8988T (cell line): ENCODE measurements around the gene ERP27.

Experiments used
- DNase-seq: peaks from one replicate; pipeline ENCODE4 v3.0.0; 2011

ERP27 gene

GRCh38 chr12:14938301-14938700 lies at the start of gene ERP27:
Gene ERP27 (minus strand): TSS chr12:14938537. CDS start chr12:14938508, 29 bp downstream.
- DNase-seq: no peak

DNA sequence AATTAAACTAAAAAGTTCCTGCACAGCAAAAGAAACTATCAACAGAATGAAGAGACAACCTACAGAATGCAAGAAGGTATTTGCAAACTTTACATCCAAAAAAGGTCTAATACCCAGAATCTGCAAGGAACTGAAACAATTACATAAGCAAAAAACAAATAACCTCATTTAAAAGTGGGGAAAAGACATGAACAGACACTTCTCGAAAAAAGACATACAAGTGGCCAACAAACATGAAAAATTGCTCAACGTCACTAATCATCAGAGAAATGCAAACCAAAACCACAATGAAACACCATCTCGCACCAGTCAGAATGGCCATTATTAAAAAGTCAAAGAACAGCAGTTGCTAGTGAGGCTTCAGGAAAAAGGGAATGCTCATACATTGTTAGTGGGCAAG lies 49.7 kb upstream of the ERP27 start:
- DNase-seq: no peak

GRCh38 chr12:14986449-14986848 lies 48.1 kb upstream of the ERP27 start:
- DNase-seq: no peak

GRCh38 chr12:14984766-14985285 lies 46.5 kb upstream of the ERP27 start:
- no peak for DNase-seq

- no peak for DNase-seq
Observed at GRCh38 chr12:14984036-14984435, 45.7 kb upstream of the ERP27 start.

GRCh38 chr12:14982991-14983390 lies 44.7 kb upstream of the ERP27 start:
- no peak for DNase-seq

DNA sequence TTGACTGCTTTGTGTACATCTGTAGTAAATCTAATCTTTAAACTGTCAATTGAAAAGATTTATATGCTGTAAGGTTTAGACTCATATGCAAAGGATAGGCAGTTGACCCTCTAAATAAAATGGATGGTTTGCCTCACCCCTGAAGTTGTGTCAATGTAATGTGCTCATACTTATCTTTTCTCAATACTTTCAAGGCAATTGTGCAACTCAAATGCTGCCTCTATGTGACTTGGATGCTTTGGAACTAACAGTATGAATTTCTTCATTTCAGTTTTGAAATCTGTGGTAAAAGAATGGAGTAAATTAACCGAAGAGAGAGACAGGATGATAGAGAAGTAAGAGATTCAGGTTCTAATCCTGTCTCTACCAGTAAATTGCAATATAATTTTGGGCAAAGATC lies 44.2 kb upstream of the ERP27 start:
- DNase-seq: no peak

DNA sequence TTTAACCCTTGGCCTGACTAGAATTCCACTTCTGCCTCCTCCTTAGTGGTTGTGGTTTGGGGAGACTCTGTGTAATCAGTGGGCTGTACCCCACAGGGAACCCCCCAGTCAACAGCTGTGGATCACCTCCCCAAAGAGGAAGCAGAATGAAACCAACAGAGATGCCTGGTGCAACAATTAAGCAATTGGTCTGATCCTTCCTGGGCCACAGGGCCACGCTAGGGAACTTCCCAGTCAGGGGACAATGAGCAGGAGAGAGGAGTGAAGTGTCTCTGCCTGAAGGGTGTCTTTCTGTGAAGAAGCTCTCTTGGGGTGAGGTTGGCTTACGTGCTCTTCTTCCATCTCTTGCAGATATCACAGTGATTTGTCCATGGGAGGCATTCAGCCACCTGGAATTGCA lies 42.7 kb upstream of the ERP27 start:
- no peak for DNase-seq

DNA sequence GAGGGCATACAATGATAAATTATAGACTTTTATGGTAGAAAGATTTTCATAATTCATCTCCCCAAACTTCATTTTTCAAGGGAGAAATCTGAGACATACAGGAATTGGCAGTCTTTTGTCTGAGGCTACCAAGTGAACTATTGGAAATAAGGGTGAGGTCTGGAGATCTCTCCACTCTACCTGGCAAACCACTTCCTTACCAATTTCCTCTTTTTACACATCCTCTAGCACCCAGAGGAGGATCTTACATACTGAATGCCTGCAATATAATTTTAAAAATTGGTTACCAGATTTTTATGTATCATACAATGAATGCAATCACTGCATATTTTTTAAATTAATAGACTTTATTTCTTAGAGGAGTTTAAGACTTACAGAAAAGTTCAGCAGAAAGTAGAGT lies 41.1 kb upstream of the ERP27 start:
- DNase-seq: no peak

DNA sequence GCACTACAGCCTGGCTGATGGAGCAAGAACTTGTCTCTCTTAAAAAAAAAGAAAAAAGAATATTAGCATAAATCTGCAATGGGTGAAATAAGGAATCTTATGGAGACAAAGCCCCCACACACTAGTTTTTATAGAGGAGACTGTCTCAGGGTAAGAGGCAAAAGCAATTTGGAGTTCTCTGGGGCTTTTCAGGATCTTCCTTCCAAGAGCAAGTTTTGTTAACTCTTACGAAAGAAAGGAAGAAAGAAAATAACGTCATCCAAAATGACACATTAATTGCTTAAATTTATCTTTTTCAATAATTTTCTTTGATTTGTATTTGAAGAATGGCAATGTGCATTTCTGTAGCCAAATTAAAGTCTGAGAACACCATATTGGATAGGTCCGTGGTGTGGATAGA lies 38.3 kb upstream of the ERP27 start:
- no peak for DNase-seq

- no peak for DNase-seq
Observed at GRCh38 chr12:14975457-14975856, 37.1 kb upstream of the ERP27 start.

DNA sequence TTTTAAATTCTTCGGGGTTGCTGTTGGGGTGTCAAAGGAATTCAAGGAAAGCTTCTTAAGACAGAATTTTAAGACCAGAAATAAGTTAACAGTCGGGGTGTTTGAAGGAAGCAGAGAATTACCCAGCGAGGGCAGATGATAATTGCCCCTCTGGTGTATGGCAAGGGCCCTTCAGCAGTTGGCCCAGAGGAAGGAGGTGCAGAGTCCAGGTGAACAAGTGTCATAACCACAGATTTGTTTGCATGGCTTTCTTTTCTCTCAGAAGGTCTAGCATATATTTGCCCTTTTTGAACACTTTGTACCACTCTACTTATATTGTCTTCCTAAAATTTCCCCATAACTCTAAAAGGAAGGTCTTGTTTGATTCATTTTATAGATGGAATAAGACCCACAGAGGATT lies 36.3 kb upstream of the ERP27 start:
- DNase-seq: no peak

GRCh38 chr12:14972816-14973215 lies 34.5 kb upstream of the ERP27 start, which contains the start of gene PDE6H:
Gene PDE6H (plus strand): TSS chr12:14973042. CDS start chr12:14978013, 4,971 bp downstream.
- no peak for DNase-seq

DNA sequence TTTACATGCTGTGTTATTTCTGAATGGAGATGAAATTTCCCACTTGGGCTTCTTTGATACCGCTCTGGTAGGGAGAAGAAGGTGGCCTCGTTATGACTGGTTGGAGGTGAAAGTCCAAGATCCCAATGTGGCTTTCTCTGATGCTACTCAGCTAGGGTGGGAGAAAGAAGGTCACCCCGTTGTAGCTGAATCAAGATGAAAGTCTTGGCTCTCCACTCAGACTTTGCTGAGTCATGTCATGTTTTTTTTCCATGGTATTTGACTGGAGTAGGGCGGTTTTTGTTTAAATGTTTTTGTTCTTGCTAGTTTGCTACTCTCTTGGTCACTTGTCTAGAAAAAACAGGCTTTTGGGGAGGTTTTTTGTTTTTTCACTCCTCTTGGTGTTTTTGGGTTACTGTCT lies 32.1 kb upstream of the ERP27 start:
- no peak for DNase-seq

DNA sequence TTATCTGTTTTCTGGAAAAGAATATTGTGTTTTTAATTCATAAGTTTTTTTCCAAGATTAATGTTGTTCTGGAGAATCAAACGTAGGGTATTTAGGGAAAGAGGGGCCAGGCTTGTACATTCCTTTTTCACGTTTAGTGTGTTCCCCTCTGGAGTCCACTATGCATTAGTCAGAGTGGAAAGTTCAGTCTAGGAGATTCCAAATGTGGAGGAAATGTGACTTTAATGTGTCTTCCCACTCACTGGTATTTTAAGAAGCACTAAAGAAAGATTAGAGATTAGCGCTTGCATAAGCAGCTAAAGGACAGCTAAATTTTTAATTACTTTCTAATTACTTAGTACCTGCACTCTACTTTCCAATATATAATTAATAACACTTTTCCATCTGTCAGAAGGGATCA lies 30.1 kb upstream of the ERP27 start:
- DNase-seq: no peak

DNA sequence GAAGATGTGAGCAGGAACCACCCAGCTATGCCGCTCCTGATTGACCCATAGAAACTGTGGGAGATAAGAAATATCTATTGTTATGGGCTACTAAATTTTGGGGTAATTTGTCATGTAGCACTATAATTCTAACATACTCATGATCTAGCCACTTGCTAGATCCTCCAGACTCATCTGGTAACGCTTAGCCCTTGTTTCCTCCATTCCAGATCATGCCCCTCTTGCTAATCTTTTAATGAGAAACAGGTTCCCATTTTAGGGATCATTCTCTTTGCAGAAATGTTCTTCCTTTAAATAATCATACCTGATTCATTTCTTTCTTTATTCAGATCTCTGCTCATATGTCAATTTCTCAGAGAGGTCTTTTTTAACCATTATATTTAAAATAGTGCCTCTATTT lies 26.9 kb upstream of the ERP27 start:
- DNase-seq: no peak

DNA sequence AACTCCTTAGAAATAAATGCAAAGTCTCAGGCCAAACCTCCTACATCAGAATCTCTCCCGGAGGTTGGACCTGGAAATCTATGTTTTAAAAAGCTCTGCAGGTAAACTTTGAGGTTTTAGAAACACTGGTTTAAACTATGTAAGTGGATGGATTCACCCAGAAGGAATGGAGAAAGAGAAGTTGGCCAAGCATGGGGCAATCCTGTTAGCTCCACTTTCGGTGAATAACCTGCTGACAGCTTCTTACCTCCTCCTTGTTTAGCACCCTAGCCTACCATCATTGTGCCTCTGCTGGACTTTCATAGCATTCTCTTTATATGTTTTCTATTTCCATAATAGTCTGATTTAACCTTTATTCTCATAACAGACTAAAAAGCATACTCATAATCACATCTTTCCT lies 26.1 kb upstream of the ERP27 start:
- no peak for DNase-seq

GRCh38 chr12:14963520-14963919 lies 25.2 kb upstream of the ERP27 start:
- no peak for DNase-seq

GRCh38 chr12:14962797-14963196 lies 24.5 kb upstream of the ERP27 start:
- no peak for DNase-seq

DNA sequence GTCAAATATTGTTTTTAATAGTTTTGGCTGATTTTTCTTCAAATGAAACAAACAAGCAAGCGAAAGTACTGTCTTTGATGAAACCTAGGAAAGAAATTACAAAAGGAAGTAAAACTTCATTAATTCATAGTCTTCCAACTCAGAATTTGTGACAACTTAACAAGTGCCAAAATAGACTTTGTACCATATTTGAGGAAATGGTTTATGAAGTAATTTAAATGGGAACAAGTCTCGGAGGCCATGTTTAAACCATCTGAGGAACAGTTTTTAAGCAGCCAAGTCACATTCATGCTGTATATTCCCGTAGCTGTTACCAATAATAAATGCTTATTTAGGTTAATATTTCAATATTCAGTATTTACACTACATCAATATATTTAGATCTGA lies 23.8 kb upstream of the ERP27 start:
- DNase-seq: no peak

- no peak for DNase-seq
Observed at GRCh38 chr12:14961466-14962152, 23.3 kb upstream of the ERP27 start, which contains the start of gene ARHGDIB. Gene ARHGDIB (minus strand): TSS chr12:14961601. CDS start chr12:14950712, 10,889 bp downstream.

DNA sequence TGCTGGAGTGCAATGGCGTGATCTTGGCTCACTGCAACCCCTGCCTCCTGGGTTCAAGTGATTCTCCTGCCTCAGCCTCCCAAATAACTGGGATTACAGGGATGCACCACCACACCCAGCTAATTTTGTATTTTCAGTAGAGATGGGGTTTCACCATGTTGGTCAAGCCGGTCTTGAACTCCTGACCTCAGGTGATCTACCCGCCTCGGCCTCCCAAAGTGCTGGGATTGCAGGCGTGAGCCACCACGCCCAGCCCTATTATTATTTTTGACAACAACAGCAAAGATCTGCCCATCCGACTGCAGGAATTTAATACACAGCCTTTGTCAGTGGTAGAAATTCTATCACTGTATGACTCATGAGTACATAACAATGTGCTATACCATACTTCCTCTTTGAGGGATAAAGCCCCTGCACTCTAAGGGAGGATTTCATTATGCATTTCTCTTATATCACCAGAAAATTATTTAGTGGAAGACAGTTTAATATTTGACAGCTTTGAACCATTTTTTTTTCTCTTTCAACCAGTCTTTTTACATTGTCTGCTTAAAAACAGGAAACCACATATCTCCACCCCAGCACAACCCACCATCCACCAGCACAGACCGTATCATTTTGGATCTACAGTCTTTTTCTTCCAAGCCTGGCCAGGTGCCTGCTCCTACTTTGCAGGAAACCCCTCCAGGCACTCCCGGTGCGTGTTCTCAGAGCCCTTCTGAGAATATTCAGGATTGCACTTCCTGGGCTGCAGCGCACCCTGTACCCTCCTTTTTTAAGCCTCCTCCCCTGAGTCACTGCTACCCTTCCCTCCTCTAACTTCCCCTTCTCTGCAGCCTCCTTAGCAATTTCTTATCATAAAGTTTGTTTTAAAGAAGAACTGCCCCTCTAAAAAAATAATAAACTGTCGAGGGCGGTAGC lies 22.5 kb upstream of the ERP27 start:
- DNase-seq: no peak

- no peak for DNase-seq
Observed at GRCh38 chr12:14959916-14960496, 21.7 kb upstream of the ERP27 start.

GRCh38 chr12:14959463-14959862 lies 21.1 kb upstream of the ERP27 start:
- no peak for DNase-seq
